HG03354 (cell line): ENCODE measurements around the gene PPP1R36.
"Not testable (repeated sequence)": the region's sequence is repeated elsewhere in the genome, so short reads cannot be mapped to it uniquely, and the experiment has no call there.

Source experiments
- ATAC-seq: cut with Tn5 transposase; IDR thresholded peaks from one replicate; pipeline ENCODE4 v1.9.1; 2021; ENCODE audit warnings: mild to moderate bottlenecking; ENCODE audit not compliant: unreplicated experiment, poor library complexity, severe bottlenecking

Gene PPP1R36

DNA sequence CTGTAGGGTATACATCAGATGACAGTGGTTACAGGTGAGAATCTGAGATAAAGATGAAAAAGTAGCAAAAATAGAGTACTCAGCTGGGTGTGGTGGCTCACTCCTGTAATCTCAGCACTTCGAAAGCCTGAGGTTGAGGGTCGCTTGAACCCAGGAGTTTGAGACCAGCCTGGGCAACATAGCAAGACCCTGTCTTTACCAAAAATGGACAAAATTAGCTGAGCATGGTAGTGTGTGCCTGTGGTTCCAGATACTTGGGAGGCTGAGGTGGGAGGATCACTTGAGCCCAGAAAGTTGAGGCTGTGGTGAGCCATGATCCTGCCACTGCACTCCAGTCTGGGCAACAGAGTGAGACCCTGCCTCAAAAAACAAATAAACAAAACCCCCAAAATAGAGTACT is 8.5 kb downstream of the PPP1R36 start:
- not testable (repeated sequence) for ATAC-seq

DNA sequence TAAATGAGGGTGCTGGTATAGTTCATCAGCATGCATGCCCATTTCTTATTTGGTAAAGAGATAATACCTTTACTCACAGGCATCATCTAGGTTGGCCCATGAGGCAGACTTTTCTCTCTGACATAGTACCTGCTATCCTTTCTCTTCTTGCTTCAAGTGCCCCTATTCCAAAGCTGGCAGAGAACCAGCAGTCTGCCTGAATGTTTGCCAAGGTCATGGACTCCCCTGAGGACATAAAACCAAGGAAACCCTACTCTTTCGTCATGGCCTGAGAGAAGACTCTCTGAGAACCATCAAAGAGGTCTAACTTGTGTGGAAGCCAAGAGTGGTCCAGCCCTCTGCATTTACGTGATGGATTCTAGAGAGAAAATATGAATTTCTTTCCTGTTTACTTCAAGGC is 11.9 kb downstream of the PPP1R36 start:
- no peak for ATAC-seq

GRCh38 chr14:64562436-64562835 is 12.7 kb downstream of the PPP1R36 start:
- ATAC-seq, result no peak

- ATAC-seq, result no peak
Measured at GRCh38 chr14:64563696-64564095, 13.9 kb downstream of the PPP1R36 start.

DNA sequence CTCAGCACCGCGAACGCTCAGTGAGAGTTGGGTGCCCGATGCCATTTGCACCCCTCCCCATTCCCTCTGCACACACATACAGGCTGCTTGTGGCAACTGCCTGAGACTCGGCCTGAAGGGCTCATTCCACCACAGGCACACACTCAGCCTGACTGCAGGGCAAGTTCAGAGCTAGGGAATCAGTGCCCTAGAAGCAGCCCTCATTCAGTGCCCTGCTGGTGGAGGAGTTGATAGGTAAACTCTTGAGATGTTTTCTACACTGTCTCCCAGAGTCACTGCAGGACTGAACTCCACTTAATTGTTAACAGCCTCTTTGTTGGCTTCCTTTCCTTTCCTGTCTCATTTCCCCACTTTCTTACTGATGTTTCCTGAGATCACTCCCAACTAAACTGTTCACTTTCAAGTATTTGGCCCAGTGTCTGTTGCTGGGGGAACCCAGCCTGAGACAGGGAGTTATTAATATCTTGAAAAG is 16.9 kb downstream of the PPP1R36 start:
- no peak for ATAC-seq

DNA sequence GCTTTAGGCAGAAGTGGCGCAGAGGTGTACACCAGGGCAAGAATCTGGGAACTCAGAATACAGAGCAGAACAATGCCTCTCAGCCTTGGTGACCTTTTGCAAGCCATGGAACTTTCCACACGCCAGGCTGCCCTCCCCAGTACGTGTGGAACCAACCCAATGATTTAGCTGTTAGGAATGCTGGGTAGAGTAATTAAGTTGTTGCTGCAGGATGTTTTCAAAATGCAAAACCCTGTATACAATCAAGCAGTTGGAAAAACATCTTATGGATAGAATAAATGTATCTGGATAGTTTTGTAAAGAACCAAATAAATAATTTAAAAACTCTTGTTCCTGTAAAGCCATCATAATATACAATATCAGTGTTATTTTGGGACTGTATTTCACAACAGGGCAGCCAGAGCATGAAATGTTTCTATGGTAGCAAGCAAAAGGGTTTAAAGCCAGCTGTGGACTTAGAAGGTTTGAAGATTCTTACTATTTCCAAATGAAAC is 19.4 kb downstream of the PPP1R36 start:
- no peak for ATAC-seq

GRCh38 chr14:64569646-64570045 is 19.9 kb downstream of the PPP1R36 start:
- ATAC-seq, result not testable (repeated sequence)

DNA sequence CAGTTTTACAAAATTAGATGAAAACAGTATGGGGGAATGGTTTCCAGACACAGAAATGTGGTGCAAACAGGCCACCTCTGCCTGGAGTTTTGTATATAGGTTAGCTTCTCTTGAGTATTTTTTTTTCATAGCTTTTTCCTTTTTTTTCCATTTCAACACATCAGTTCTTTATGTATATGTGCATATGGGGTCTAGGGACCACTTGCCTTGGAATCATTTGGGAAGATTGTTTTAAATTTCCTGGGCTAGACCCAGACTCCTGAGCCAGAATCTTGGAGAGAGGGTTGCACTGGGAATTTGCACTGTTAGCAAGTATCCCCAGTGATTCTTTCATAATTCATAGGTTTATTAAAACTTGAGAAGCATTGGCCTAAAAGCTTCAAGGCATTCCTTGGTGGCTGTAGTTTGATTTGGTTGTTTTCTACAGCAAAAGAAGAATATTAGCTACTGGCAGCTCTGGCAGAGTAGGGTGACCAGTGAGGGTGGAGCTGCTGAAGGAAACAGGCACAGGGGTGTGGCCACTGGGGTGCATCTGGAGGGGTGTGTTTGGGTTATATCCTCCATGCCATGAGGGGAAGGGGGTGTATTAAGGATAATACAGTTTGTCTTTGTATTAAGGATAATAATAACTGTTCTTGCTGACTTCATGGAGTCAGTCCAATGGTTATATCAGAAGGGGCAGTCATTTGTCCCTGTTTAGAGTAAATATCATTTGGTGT is 22.8 kb downstream of the PPP1R36 start:
- ATAC-seq, result no peak

- ATAC-seq, result no peak
Measured at GRCh38 chr14:64573109-64573508, 23.3 kb downstream of the PPP1R36 start.

DNA sequence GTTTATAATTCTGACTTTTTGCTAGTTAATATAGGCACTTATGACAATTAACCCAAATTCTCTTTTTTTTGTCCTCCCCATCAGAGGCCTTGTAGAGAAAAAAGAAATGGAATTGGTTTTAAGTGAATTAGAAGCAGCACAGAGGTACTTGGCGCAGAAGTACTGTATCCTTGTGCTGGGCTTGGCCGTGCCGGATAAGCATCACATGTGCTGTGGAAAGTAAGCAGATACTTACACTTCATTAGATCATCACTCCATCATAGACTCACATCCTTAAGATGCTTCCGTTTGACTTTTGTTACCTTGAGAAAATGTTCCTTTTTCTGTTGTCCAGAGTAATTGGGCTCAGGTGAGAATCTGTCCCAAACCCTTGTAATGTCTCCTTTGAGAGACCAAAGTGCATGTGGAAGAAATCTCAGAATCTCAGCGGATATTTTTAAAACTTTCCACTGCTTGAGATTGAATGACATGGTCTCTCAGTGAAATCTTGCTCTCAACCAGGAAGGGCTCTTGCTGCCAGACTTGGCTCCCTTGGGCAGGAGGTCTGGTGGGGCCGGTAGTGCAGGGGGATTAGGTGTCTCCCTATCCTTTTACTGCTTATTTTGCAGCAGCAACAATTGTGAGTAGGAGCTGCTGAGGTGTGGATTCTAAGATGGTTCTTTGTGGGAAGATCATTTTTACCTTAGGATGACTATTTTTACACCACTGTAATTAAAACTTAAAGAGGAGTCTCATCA is 24.8 kb downstream of the PPP1R36 start:
- no peak for ATAC-seq

DNA sequence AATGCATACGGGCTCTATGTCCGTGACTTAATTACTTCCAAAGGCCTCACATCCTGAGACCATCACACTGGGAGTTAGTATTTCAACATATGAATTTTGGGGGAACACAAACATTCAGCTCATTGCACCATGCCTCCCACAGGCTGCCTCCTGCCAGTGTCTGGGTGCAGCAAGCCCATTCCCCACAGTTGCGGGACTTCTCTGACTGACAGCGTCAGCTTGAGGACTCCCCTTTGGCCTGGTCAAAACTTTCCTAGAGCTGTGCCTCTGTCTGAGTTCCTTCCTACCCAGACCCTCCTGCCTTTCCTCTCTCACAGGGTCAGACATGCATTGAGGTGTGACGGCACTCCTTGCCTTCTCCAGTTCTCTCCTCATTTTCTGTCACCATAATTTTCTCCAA is 27.4 kb downstream of the PPP1R36 start:
- ATAC-seq, result no peak

DNA sequence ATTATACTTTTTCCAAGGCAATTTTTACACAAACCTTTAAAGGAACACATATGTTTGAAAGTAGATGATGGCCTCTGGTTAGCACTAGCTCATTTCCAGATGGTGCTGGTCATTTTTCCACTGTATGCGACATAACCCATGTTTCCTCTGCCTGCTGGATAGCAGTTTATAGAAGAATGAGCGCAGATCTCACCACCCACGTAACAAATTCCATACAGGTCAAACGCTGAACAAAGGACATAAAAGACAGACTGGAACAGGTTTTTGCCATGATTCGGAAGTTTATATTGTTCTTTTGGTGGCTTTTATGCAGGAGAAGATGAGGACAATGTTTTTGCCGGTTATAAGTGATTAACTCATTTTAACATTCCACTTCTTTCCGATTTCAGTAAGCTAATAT is 30.7 kb downstream of the PPP1R36 start:
- ATAC-seq, result no peak

DNA sequence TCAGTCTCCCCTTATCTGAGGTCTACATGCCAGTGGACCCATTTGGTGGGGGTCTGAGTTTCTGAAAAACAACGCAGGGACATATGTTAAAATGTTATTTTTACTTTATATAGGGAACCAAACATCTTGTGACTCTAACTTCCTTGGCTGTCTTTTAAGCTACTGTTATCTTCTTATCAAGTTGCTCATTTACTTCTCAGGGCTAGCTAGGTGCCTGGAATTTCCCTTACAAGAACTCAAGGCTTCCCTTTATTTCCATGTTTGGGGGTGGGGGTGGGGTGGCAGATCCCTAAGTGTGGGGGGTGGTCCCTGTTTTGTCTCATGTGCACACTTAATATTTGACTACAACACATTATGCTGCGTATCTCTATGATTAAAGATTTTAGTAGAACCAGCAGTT is 31.6 kb downstream of the PPP1R36 start:
- ATAC-seq, result no peak

DNA sequence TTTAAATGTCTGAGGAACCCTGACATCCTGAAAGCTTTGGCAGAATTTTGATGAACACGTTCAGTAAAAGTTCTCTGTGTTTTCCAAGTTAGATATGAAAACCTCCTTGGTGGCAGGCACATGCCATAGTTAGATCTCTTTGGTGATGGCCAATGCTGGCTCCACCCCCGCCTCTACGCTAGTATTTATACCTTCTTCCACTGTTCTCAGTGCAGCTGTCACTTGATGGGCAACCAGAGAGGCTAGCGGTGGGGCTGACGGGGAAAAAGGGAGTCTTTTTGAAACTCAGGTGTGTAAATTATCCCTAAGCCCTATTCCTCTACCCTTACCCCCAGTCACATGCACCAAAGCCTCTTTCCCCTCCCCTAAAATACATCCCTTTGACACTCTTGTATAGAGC is 32.1 kb downstream of the PPP1R36 start:
- no peak for ATAC-seq

DNA sequence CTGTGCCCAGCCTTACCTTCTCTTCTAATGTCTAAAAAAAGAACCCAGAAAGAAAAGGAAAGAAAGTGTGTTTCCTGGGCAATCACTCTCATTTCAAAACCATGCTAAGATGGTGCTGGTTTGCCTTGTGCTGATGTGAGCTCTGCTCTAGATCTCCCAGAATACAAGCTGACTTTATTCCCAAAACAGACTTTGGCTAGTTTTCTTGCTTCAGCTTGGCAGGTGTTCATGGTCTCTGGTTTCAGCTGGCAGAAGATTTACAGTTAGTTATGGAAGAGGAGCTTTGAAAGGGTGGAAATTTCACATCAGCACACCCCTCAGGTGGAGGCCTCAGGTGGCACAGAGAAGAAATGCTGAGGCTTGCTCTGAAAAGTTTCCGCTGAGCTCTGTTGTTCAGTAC is 34.4 kb downstream of the PPP1R36 start:
- no peak for ATAC-seq

- ATAC-seq, result no peak
Measured at GRCh38 chr14:64591809-64592208, 42.0 kb downstream of the PPP1R36 start.

DNA sequence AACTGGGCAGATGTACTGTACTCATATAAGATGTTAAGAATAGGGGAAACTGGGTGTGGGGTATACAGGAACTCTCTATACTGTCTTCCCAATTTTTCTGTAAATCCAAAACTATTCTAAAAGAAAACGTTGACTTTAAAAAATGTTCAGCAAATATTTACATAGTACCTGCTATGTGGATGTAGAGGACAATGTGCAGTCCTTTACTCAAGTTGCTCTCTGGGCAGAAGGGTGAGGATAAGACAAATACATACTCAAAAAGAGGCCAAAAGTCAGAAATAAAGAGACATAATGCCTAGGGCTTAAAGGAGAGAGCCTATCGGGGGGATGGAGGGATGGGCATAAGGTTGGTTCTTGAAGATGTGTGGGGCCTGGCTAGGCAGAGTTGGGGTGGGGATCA is 44.7 kb downstream of the PPP1R36 start:
- ATAC-seq, result no peak

GRCh38 chr14:64598404-64598803 is 48.6 kb downstream of the PPP1R36 start:
- peak; percentile 51 for ATAC-seq

- no peak for ATAC-seq
Measured at GRCh38 chr14:64601571-64601970, 51.8 kb downstream of the PPP1R36 start.

DNA sequence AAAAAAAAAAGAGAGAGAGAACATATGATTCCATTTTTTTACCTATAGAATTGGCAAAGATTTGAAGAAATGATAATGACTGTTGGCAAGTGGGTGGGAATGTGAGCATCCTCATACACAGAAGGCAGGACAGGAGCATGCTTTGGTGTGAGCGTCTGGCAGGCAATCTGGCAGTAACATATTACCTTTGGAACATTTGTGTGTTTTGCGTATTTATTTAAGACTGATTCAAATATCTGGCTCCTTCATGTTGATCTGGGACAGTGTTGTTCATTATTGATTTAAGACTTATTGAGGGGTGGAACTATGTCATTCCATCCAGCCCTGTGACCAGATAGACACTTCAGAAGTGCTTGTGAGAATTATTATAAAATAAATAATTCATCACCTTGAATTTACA is 53.1 kb downstream of the PPP1R36 start:
- no peak for ATAC-seq

DNA sequence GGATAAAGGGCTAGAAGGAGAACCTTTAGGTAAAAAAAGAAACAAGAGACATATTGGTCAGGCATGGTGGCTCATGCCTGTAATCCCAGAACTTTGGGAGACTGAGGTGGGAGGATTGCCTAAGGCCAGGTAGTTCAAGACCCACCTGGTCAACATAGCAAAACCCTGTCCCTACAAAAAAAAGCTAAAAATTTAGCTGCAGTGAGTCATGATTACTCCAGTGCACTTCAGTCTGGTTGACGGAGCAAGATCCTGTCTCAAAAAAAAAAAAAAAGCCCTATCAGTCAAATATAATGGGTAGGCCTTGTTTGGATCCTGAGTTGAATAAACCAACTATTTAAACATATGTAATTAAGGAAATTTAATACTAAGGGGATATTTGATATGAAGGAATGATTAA is 54.2 kb downstream of the PPP1R36 start:
- ATAC-seq, result no peak
